Stimulated activated CD4-positive, alpha-beta T cell treated with anti-CD3 and anti-CD28 coated beads, Interleukin-2, amount 100 ng/mL, for 24 hours (primary cell): Measurements from ENCODE around the gene CMSS1.

ENCODE experiments used
- DNase-seq, 2 donors: peaks; one replicate each; pipeline ENCODE4 v3.0.0-alpha.2; 2020

The CMSS1 gene

GRCh38 chr3:99909714-99910495 lies 92.2 kb downstream of the CMSS1 start:
- no peak for DNase-seq

GRCh38 chr3:99910752-99911290 lies 93.2 kb downstream of the CMSS1 start:
- no peak for DNase-seq

GRCh38 chr3:99911433-99911832 lies 93.8 kb downstream of the CMSS1 start:
- no peak for DNase-seq

- no peak for DNase-seq
Measured at GRCh38 chr3:99915906-99916432, 98.3 kb downstream of the CMSS1 start.

GRCh38 chr3:99918715-99919114 lies 101.1 kb downstream of the CMSS1 start:
- DNase-seq: no peak

GRCh38 chr3:99919694-99920093 lies 102.0 kb downstream of the CMSS1 start:
- no peak for DNase-seq

- no peak for DNase-seq
Measured at GRCh38 chr3:99920481-99921376, 103.1 kb downstream of the CMSS1 start.

- DNase-seq: no peak
Measured at GRCh38 chr3:99921377-99921695, 103.7 kb downstream of the CMSS1 start.

GRCh38 chr3:99921986-99922385 lies 104.3 kb downstream of the CMSS1 start:
- no peak for DNase-seq

GRCh38 chr3:99923873-99924272 lies 106.2 kb downstream of the CMSS1 start:
- no peak for DNase-seq

GRCh38 chr3:99925584-99926230 lies 108.0 kb downstream of the CMSS1 start:
- DNase-seq: no peak

GRCh38 chr3:99927671-99928457 lies 110.2 kb downstream of the CMSS1 start:
- no peak for DNase-seq

- no peak for DNase-seq
Measured at GRCh38 chr3:99928771-99929744, 111.4 kb downstream of the CMSS1 start.

- no peak for DNase-seq
Measured at GRCh38 chr3:99929745-99930139, 112.1 kb downstream of the CMSS1 start.

- DNase-seq: no peak
Measured at GRCh38 chr3:99931059-99931458, 113.4 kb downstream of the CMSS1 start.

GRCh38 chr3:99933971-99934750 lies 116.5 kb downstream of the CMSS1 start:
- no peak for DNase-seq

- DNase-seq: no peak
Measured at GRCh38 chr3:99934975-99935797, 117.5 kb downstream of the CMSS1 start.

GRCh38 chr3:99938270-99938911 lies 120.7 kb downstream of the CMSS1 start:
- DNase-seq: no peak

GRCh38 chr3:99939876-99940275 lies 122.2 kb downstream of the CMSS1 start:
- no peak for DNase-seq
